LNCAP (cell line): ENCODE results near the gene TENM3.

ENCODE experiments used
- TF ChIP-seq, protein P1 (sequence below): fragments of 450-650 bp; IDR thresholded peaks from 2 replicates; pipeline ENCODE4 v1.5.1; 2017; ENCODE audit warnings: mild to moderate bottlenecking

Gene TENM3

DNA sequence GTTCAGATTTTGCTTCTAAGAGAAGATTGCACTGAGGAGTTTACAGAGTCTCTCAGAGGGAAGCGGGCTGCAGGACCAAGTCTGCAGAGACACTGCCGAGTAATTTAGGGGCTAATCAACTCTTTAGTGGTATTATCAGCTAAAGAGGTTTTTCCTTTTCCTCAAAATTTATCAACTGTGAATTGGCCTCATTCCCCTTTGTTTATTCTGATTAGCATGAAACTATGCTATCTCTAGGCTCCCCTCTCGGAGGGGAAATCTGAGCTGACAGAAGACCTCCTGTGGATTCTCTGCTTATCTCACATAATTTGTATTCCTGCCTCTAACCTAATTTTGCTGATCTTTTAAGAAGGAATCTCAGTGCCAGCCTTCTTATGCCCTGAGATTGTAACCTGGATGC, 473.0 kb downstream of the TENM3 start:
- TF ChIP-seq, protein P1, sequence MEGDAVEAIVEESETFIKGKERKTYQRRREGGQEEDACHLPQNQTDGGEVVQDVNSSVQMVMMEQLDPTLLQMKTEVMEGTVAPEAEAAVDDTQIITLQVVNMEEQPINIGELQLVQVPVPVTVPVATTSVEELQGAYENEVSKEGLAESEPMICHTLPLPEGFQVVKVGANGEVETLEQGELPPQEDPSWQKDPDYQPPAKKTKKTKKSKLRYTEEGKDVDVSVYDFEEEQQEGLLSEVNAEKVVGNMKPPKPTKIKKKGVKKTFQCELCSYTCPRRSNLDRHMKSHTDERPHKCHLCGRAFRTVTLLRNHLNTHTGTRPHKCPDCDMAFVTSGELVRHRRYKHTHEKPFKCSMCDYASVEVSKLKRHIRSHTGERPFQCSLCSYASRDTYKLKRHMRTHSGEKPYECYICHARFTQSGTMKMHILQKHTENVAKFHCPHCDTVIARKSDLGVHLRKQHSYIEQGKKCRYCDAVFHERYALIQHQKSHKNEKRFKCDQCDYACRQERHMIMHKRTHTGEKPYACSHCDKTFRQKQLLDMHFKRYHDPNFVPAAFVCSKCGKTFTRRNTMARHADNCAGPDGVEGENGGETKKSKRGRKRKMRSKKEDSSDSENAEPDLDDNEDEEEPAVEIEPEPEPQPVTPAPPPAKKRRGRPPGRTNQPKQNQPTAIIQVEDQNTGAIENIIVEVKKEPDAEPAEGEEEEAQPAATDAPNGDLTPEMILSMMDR, result no peak

- TF ChIP-seq, protein P1, result no peak
Measured at GRCh38 chr4:182717788-182718583, 474.8 kb downstream of the TENM3 start.

DNA sequence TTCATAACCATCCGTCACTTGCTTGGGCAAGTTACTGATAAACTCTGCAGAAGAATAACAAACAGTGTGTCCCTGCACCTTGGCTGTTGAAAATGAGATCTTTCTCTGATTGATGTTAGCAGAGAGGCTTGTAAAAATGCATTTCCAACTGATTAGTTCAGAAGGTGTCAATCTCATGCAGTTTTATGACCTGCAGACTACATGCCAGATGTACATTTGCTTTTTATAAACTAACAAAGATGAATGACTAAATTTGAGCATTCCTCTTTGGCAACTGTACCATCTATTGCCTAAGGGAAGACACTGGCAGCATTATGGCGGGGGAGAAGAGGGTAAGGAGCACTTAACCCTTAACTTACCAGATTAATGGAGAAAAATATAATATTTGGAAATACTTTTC, 481.2 kb downstream of the TENM3 start:
- TF ChIP-seq, protein P1, result no peak

DNA sequence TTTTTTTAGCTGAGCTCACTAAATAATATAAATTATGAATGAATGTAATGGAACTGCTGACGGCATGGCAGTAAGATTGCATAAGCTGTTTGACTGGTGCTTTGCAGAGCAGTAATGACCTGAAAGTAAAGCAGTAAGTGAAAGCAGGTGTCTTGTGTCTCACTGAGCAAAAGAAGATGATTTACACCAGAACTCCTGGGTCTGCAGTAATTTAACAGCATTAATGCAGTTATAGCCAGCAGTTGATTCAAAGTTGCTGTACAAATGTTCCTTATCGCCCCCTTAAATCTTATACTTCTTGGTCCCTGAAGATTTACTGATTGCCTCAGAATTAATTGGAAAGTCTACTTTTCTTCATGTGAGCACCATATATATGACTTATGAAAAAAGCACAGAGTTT, 486.3 kb downstream of the TENM3 start:
- TF ChIP-seq, protein P1, result no peak

DNA sequence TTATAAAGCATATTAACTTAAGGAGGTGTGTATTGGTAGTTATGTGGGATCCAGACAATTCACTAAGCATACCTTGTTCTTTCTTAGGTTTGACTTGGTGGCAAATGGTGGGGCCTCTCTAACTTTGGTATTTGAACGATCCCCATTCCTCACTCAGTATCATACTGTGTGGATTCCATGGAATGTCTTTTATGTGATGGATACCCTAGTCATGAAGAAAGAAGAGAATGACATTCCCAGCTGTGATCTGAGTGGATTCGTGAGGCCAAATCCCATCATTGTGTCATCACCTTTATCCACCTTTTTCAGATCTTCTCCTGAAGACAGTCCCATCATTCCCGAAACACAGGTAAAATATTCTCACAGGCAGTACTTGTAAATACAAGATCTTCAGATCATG, 487.6 kb downstream of the TENM3 start:
- TF ChIP-seq, protein P1, result no peak

DNA sequence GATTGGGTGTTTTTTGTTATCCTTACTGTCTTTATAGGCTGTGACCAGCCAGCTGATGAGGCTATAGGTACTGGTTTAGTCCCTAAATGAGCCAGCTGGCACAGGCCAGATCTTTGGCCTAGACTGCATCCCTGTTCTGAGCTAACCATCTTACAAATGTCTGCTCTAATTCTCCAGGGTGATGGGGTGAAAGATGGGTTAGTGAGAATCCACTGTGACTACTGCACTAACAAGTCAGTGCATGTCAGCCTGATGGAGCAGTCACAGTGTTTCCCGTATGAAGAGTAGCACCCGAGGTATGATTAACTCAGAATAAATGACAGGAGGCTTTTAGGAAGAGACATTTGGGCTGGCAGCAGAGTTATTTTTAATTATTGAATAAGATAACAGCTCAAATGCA, 493.0 kb downstream of the TENM3 start:
- TF ChIP-seq, protein P1, result no peak

DNA sequence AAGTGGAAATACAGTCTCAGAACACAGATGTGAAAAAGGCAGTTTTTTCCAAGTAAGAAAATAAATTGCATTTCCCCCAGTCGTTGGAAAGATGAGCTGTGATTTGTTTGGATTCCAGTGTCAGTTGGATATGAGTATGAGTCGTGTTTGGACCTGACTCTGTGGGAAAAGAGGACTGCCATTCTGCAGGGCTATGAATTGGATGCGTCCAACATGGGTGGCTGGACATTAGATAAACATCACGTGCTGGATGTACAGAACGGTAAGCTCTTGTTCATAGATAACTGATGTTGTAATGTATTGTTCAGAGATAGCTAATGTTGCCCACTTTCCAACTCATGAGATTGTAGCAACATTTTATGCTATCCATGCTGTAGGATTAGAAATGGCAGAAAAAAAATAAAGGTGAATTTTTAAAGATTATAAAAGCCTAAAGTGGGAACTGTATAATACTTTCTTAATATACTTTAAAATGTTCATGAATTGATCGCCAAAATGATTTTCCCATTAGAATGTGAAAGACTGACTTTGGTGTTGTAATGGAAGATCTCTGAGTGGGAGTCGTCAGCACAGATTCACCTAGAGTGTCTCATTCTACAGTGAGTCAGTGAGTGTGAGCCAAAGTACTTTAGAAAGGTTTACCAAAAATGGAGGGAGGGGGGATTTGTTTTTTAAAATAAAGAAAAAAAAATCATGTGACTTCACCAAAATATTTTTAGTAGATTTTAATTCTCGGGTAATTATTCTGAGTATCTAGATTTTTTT, 495.3 kb downstream of the TENM3 start:
- TF ChIP-seq, protein P1, result no peak
